SK-N-SH treated with all-trans-retinoic acid at 6 μM for 48 hours (cell line): ENCODE results near the gene TMEM161A.

Experiments
- CREB5 ChIP-seq: fragments of 250-450 bp; sonication (Bioruptor Pico); IDR thresholded peaks from 2 replicates; pipeline ENCODE4 v1.5.1; 2020; ENCODE audit warnings: low read depth, mild to moderate bottlenecking, moderate library complexity
- GLIS3 ChIP-seq: fragments of 250-450 bp; sonication (Bioruptor Pico); IDR thresholded peaks from 2 replicates; pipeline ENCODE4 v1.5.0; 2020; ENCODE audit warnings: mild to moderate bottlenecking, moderate library complexity
- PATZ1 ChIP-seq: fragments of 250-450 bp; sonication (Bioruptor Pico); IDR thresholded peaks from 2 replicates; pipeline ENCODE4 v1.8.0; 2020; ENCODE audit warnings: mild to moderate bottlenecking, moderate library complexity, borderline replicate concordance
- TOX ChIP-seq: fragments of 250-450 bp; sonication (Bioruptor Pico); IDR thresholded peaks from 2 replicates; pipeline ENCODE4 v1.8.0; 2021; ENCODE audit warnings: mild to moderate bottlenecking, moderate library complexity, borderline replicate concordance
- ZC3H10 ChIP-seq: fragments of 250-450 bp; sonication (Bioruptor Pico); IDR thresholded peaks from 2 replicates; pipeline ENCODE4 v1.5.1; 2021; ENCODE audit warnings: mild to moderate bottlenecking, moderate library complexity
- ZFP30 ChIP-seq: fragments of 450-650 bp; formaldehyde crosslinking; IDR thresholded peaks from 2 replicates; pipeline ENCODE4 v1.5.0; 2022; ENCODE audit warnings: mild to moderate bottlenecking, moderate library complexity
- TF ChIP-seq, protein P1 (sequence below): fragments of 250-450 bp; sonication (Bioruptor Pico); IDR thresholded peaks from 2 replicates; pipeline ENCODE4 v1.5.0; 2020; ENCODE audit warnings: mild to moderate bottlenecking, moderate library complexity
- TF ChIP-seq, protein P2 (sequence below): fragments of 250-450 bp; sonication (Bioruptor Pico); IDR thresholded peaks from 2 replicates; pipeline ENCODE4 v1.8.0; 2021; ENCODE audit warnings: low read depth, mild to moderate bottlenecking, moderate library complexity, borderline replicate concordance

DNA sequence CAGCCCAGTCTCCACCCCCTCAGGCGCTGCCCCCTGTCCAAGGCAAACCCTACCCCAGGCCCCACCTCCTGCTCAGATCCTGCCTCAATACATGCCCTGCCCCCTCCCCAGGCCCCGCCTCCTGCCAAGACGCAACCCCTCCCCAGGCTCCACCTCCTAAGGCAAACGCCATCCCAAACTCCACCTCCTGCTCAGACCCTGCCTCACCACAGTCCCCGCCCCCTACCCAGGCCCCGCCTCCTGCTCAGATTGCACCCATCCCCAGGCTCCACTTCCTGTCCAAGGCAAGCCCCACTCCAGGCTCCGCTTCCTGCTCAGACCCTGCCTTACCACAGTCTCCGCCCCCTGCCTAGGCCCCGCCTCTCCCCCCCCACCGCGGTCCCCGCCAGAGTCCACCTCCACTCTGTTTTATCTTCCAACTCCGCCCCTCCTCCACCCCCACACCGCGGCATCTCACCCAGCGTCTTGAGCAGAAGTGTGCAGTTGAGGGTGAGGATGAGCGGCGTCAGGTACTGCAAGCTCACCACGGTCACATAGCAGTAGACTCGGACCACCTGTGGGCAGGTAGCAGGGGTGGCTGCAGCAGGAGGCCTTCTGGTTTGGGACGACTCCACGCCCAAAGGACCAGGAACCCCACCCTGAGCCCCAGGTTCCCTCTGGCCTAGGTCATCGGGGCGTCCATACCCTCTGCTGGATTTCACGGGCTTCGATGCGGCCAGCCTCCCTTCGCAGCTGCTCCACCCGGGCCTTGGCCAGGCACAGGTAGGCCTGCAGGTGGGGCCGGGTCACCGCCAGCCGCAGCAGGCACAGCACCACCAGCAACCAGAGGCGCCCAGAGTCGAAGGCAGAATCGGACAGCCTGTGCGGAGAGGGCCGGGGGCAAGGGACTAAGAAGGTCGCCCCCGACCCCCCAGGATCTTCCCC is 17.7 kb downstream of the TMEM161A start:
- TF ChIP-seq PATZ1 (CRISPR knock-in tag) (no peak), ZFP30 (no peak), GLIS3 (CRISPR knock-in tag) (no peak), CREB5 (CRISPR knock-in tag) (no peak), ZC3H10 (CRISPR knock-in tag) (no peak), TOX (CRISPR knock-in tag) (no peak)
- TF ChIP-seq, protein P1, sequence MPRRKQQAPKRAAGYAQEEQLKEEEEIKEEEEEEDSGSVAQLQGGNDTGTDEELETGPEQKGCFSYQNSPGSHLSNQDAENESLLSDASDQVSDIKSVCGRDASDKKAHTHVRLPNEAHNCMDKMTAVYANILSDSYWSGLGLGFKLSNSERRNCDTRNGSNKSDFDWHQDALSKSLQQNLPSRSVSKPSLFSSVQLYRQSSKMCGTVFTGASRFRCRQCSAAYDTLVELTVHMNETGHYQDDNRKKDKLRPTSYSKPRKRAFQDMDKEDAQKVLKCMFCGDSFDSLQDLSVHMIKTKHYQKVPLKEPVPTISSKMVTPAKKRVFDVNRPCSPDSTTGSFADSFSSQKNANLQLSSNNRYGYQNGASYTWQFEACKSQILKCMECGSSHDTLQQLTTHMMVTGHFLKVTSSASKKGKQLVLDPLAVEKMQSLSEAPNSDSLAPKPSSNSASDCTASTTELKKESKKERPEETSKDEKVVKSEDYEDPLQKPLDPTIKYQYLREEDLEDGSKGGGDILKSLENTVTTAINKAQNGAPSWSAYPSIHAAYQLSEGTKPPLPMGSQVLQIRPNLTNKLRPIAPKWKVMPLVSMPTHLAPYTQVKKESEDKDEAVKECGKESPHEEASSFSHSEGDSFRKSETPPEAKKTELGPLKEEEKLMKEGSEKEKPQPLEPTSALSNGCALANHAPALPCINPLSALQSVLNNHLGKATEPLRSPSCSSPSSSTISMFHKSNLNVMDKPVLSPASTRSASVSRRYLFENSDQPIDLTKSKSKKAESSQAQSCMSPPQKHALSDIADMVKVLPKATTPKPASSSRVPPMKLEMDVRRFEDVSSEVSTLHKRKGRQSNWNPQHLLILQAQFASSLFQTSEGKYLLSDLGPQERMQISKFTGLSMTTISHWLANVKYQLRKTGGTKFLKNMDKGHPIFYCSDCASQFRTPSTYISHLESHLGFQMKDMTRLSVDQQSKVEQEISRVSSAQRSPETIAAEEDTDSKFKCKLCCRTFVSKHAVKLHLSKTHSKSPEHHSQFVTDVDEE (CRISPR knock-in tag): no peak
- TF ChIP-seq, protein P2, sequence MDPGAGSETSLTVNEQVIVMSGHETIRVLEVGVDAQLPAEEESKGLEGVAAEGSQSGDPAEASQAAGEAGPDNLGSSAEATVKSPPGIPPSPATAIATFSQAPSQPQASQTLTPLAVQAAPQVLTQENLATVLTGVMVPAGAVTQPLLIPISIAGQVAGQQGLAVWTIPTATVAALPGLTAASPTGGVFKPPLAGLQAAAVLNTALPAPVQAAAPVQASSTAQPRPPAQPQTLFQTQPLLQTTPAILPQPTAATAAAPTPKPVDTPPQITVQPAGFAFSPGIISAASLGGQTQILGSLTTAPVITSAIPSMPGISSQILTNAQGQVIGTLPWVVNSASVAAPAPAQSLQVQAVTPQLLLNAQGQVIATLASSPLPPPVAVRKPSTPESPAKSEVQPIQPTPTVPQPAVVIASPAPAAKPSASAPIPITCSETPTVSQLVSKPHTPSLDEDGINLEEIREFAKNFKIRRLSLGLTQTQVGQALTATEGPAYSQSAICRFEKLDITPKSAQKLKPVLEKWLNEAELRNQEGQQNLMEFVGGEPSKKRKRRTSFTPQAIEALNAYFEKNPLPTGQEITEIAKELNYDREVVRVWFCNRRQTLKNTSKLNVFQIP (CRISPR knock-in tag): no peak
